Measurements from ENCODE around the gene GRIA4. TPM values are rescaled to one million over a fixed set of nuclear protein-coding genes. Genes with fewer than 3 reads are reported as not detected.

GRIA4 gene
- total RNA-seq (2014; rRNA removed; shearing (Covaris generic)): not detected in 2 replicates
- polyA plus RNA-seq (2014; cell fraction: nucleus; rRNA removed): not detected in 2 replicates

GRCh38 chr11:105609832-105610781 lies at the start of gene GRIA4:
GRIA4 (plus strand) TSS chr11:105610073; CDS start chr11:105610998, 925 bp downstream.
- DNase-seq (ENCODE audit: extremely low read depth, low read depth): no peak

GRCh38 chr11:105573091-105573490 lies 36.8 kb upstream of the GRIA4 start:
- DNase-seq (ENCODE audit: extremely low read depth, low read depth): no peak

- DNase-seq (ENCODE audit: extremely low read depth, low read depth): no peak
Observed at GRCh38 chr11:105574974-105575373, 34.9 kb upstream of the GRIA4 start.

- no peak for DNase-seq (ENCODE audit: extremely low read depth, low read depth)
Observed at GRCh38 chr11:105577641-105578040, 32.2 kb upstream of the GRIA4 start.

GRCh38 chr11:105579111-105579510 lies 30.8 kb upstream of the GRIA4 start:
- no peak for DNase-seq (ENCODE audit: extremely low read depth, low read depth)

GRCh38 chr11:105582497-105582896 lies 27.4 kb upstream of the GRIA4 start:
- DNase-seq (ENCODE audit: extremely low read depth, low read depth): no peak

- DNase-seq (ENCODE audit: extremely low read depth, low read depth): no peak
Observed at GRCh38 chr11:105588001-105588400, 21.9 kb upstream of the GRIA4 start.

- DNase-seq (ENCODE audit: extremely low read depth, low read depth): no peak
Observed at GRCh38 chr11:105589346-105589745, 20.5 kb upstream of the GRIA4 start.

GRCh38 chr11:105592035-105592434 lies 17.8 kb upstream of the GRIA4 start:
- DNase-seq (ENCODE audit: extremely low read depth, low read depth): no peak

- no peak for DNase-seq (ENCODE audit: extremely low read depth, low read depth)
Observed at GRCh38 chr11:105598371-105598770, 11.5 kb upstream of the GRIA4 start.

- no peak for DNase-seq (ENCODE audit: extremely low read depth, low read depth)
Observed at GRCh38 chr11:105603156-105603555, 6.7 kb upstream of the GRIA4 start.

- peak; percentile 9 for DNase-seq (ENCODE audit: extremely low read depth, low read depth)
Observed at GRCh38 chr11:105609341-105609781, 512 bp upstream of the GRIA4 start.

- DNase-seq (ENCODE audit: extremely low read depth, low read depth): no peak
Observed at GRCh38 chr11:105610871-105611571, 1.1 kb downstream of the GRIA4 start.

GRCh38 chr11:105611572-105612441 lies 1.9 kb downstream of the GRIA4 start:
- DNase-seq (ENCODE audit: extremely low read depth, low read depth): no peak

GRCh38 chr11:105612771-105613170 lies 2.9 kb downstream of the GRIA4 start:
- no peak for DNase-seq (ENCODE audit: extremely low read depth, low read depth)

- DNase-seq (ENCODE audit: extremely low read depth, low read depth): no peak
Observed at GRCh38 chr11:105613183-105613582, 3.3 kb downstream of the GRIA4 start.

GRCh38 chr11:105618343-105618955 lies 8.6 kb downstream of the GRIA4 start:
- no peak for DNase-seq (ENCODE audit: extremely low read depth, low read depth)

GRCh38 chr11:105619556-105619955 lies 9.7 kb downstream of the GRIA4 start:
- no peak for DNase-seq (ENCODE audit: extremely low read depth, low read depth)

GRCh38 chr11:105622016-105622415 lies 12.1 kb downstream of the GRIA4 start:
- no peak for DNase-seq (ENCODE audit: extremely low read depth, low read depth)

- DNase-seq (ENCODE audit: extremely low read depth, low read depth): no peak
Observed at GRCh38 chr11:105632316-105632715, 22.4 kb downstream of the GRIA4 start.
